Smooth muscle cell of the pulmonary artery (primary cell): ENCODE results near the gene TAX1BP1. TPM values are rescaled to one million over a fixed set of nuclear protein-coding genes. Genes with fewer than 3 reads are reported as not detected.

Source experiments
- total RNA-seq: library from RNA; depleted of rRNA; stranded (reverse); fragments of >200 nt; gene quantifications from 2 replicates; pipeline ENCODE4 v1.2.3, GENCODE V29; 2014

Gene TAX1BP1
- total RNA-seq = 106 and 114 TPM in 2 replicates

DNA sequence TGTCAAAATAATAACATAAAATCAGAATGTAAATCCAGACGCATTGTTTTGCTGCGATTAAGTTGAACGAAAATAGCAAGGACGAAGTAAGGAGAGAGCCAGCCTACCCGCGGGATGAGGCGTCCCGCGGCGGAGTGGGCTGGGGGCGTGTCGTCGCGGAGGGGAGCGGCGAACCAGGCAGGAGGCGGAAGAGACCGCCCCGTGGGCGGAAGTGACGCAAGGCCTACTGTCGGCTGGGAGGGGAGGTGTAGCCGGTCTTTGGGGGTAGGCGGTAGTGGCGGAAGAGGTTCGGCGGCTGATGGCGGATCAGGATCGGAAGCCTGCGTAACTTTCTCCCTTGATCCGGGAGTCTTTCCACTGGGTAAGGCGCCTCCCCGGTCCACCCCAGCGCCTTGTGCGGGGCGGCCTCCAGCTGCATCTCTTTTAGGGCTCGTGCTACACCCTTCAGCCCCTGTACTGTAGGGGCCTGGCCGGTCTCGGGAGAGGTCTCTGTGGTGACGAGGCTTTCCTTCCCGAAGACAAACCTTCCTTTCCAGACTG, at the start of gene TAX1BP1:
TAX1BP1 (plus strand) TSS at position 254 of the 540 bp plus-strand sequence. CDS start 8,363 bp downstream, outside the sequence.

Other genes starting within 250 kb of the TAX1BP1 start
- gene HIBADH, start 77.3 kb upstream of the TAX1BP1 start, total RNA-seq = 53.9 and 61.1 TPM in 2 replicates